ENCODE data around the gene BOK.

DNA sequence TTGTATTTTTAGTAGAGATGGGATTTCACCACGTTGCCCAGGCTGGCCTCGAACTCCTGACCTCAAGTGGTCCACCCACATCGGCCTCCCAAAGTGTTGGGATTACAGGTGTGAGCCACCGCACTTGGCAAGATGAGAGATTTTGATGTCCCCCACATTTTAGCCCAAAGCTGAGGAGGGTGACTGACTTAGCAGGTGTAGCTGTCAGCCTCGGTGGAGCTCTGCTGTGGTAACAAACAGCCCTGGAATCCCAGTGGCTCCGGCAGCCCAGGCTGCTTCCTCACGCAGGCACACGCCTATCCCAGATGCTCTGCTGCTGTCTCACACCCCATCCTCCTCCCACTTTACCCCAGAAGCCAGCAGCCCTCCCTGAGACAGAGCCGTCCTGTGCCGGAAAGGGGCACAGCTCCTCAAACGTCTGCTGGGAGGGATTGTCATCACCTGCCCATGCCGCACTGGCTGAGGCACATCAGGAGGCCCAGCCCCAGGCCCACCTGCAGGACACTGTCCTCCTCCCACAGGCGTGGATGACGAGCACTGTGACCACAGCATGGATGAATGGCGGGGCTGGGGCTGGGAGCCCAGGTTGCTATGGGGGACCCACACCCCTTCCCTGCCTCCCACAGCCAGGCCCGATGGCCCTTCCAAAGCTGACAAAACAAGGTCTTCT, 10.6 kb upstream of the BOK start:
- TF ChIP-seq JUND (IDR thresholded peaks at IDR 0.05), result no peak
- TF ChIP-seq, protein P1, sequence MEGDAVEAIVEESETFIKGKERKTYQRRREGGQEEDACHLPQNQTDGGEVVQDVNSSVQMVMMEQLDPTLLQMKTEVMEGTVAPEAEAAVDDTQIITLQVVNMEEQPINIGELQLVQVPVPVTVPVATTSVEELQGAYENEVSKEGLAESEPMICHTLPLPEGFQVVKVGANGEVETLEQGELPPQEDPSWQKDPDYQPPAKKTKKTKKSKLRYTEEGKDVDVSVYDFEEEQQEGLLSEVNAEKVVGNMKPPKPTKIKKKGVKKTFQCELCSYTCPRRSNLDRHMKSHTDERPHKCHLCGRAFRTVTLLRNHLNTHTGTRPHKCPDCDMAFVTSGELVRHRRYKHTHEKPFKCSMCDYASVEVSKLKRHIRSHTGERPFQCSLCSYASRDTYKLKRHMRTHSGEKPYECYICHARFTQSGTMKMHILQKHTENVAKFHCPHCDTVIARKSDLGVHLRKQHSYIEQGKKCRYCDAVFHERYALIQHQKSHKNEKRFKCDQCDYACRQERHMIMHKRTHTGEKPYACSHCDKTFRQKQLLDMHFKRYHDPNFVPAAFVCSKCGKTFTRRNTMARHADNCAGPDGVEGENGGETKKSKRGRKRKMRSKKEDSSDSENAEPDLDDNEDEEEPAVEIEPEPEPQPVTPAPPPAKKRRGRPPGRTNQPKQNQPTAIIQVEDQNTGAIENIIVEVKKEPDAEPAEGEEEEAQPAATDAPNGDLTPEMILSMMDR (IDR thresholded peaks at IDR 0.05 in 2 of 3, conservative IDR thresholded peaks at IDR 0.05 in 1 of 3; ENCODE audit: borderline replicate concordance in 1 of 3, insufficient read depth in 1 of 3, low read depth in 2 of 3, low read length in 2 of 3), result no peak
- TF ChIP-seq POLR2AphosphoS5 (IDR thresholded peaks at IDR 0.05; ENCODE audit: low read depth, low read length), result no peak
- TF ChIP-seq CEBPB (IDR thresholded peaks at IDR 0.05; ENCODE audit: low read depth), result no peak
- TF ChIP-seq TCF7L2 (IDR thresholded peaks at IDR 0.05; ENCODE audit: borderline replicate concordance, extremely low read depth, insufficient read depth, insufficient read length), result no peak
- TF ChIP-seq, protein P2, sequence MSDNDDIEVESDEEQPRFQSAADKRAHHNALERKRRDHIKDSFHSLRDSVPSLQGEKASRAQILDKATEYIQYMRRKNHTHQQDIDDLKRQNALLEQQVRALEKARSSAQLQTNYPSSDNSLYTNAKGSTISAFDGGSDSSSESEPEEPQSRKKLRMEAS (IDR thresholded peaks at IDR 0.05), result no peak

All from HCT116 (cell line).